ENCODE data around the gene MARCHF3.

DNA sequence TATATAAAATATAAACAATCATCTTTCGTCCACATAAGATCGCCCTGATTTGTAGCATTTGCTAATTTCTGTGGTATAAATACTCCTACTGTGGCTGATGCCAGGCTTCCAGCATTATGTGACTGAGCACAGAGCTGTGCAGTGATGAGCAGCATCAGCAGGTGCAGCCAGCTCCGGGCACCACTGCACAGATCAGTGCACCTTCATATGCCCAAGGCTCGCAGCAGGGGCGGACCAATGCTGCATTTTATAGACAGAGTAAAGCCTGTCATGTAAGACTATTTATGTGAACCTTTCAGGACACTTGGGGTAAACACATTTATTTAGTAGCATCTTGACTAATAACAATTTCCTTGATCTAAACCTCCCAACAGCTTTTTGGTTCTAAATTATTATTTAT is 200.3 kb downstream of the MARCHF3 start:
- TF ChIP-seq, protein P1, sequence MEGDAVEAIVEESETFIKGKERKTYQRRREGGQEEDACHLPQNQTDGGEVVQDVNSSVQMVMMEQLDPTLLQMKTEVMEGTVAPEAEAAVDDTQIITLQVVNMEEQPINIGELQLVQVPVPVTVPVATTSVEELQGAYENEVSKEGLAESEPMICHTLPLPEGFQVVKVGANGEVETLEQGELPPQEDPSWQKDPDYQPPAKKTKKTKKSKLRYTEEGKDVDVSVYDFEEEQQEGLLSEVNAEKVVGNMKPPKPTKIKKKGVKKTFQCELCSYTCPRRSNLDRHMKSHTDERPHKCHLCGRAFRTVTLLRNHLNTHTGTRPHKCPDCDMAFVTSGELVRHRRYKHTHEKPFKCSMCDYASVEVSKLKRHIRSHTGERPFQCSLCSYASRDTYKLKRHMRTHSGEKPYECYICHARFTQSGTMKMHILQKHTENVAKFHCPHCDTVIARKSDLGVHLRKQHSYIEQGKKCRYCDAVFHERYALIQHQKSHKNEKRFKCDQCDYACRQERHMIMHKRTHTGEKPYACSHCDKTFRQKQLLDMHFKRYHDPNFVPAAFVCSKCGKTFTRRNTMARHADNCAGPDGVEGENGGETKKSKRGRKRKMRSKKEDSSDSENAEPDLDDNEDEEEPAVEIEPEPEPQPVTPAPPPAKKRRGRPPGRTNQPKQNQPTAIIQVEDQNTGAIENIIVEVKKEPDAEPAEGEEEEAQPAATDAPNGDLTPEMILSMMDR (IDR thresholded peaks at IDR 0.05): no peak
- no peak for TF ChIP-seq POLR2A (IDR thresholded peaks at IDR 0.05)
